A549 (cell line): ENCODE measurements around the gene NTM.

ENCODE experiments used
- RAD21 ChIP-seq, 2 experiments: fragments of >200 bp in 1 of 2; sonication (Bioruptor Twin) in 1 of 2; formaldehyde crosslinking in 1 of 2; IDR thresholded peaks in 1 of 2; conservative IDR thresholded peaks in 1 of 2; 2 replicates in 1 of 2; 3 replicates in 1 of 2; pipeline ENCODE4 v1.6.1; 2012 to 2018; ENCODE audit warnings: inconsistent platforms in 1 of 2
- RFX5 ChIP-seq: fragments of 450-650 bp; IDR thresholded peaks from 2 replicates; pipeline ENCODE4 v1.7.1; 2014; ENCODE audit warnings: antibody characterized with exemption, mild to moderate bottlenecking, moderate library complexity
- SREBF2 ChIP-seq: fragments of 450-650 bp; IDR thresholded peaks from 2 replicates; pipeline ENCODE4 v1.6.1; 2014; ENCODE audit warnings: mild to moderate bottlenecking, moderate library complexity

DNA sequence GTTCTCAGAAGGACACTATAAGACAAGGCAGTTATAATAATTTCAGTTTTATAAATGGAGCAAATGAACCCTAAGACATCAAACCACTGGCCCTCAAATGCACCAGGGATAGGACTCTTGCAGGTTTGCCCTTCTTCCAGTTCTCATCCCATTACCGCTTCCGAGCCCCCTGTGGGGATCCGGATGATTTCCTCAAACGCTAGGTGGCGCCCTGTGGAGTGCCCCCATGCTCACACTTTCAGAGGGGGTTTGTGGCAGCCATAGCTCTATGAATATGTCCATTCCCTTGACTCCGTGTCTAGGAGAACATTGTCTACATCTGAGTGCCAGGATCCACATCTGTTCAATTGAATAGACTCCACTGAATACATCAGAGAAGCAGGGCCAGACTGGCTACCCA is 816.3 kb downstream of the NTM start:
- TF ChIP-seq RFX5 (no peak), SREBF2 (no peak), RAD21 (conservative IDR thresholded peaks at IDR 0.05 in 1 of 2, IDR thresholded peaks at IDR 0.05 in 1 of 2) (no peak)
